Measurements from ENCODE around the gene PRELID3B. TPM values are rescaled to one million over a fixed set of nuclear protein-coding genes. Genes with fewer than 3 reads are reported as not detected.

Gene PRELID3B
- total RNA-seq, result 10 to 100 TPM; 19.2 to 34.5 (median 23.1) TPM

DNA sequence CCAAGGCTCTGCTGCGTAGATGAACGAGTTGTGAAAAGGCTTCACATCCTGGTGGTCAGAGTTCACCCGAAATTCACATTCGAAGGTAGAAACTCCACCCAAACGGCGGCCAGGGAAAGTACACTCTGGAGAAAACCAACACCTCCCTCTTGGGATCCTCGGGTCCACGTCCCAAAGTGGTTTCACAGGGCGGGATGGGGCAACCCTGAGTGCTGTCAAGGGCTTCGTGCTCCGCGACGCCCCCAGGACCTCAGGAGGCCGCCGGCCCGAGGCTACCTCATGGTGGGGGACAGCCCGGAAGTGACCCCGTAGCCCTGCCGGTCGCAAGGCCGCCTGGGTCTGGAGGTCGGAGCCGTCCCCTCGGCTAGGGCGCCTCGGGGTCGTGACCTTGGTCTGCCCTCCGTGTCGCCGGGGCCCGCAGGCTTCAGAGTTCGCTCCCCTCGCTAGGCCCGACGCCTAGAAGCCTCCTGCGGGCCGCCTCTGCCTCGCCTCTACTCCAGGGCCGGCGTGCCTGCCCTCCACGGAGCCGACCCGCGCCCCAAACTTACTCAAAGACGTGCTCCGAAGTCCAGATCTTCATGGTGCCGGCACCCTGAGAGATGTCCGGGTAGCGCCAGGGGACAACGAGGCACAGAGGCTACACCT, at the start of gene PRELID3B:
PRELID3B (minus strand) TSS at position 636 of the 645 bp plus-strand sequence; CDS start at position 580, 56 bp downstream.
- peaks cover 0 to 15% (median 0%) of the 10 kb centered on the region in 3 donors for H3K36me3 ChIP-seq
- TF ChIP-seq EP300 (IDR thresholded peaks at IDR 0.05) (peak in 1 of 2 donors; percentile 51), POLR2A (IDR thresholded peaks at IDR 0.05) (no peak)
- TF ChIP-seq, protein P1, sequence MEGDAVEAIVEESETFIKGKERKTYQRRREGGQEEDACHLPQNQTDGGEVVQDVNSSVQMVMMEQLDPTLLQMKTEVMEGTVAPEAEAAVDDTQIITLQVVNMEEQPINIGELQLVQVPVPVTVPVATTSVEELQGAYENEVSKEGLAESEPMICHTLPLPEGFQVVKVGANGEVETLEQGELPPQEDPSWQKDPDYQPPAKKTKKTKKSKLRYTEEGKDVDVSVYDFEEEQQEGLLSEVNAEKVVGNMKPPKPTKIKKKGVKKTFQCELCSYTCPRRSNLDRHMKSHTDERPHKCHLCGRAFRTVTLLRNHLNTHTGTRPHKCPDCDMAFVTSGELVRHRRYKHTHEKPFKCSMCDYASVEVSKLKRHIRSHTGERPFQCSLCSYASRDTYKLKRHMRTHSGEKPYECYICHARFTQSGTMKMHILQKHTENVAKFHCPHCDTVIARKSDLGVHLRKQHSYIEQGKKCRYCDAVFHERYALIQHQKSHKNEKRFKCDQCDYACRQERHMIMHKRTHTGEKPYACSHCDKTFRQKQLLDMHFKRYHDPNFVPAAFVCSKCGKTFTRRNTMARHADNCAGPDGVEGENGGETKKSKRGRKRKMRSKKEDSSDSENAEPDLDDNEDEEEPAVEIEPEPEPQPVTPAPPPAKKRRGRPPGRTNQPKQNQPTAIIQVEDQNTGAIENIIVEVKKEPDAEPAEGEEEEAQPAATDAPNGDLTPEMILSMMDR (IDR thresholded peaks at IDR 0.05), result no peak
- DNase-seq (ENCODE audit: low spot score in 2 of 2), result peak in 1 of 2 donors; percentile 7
- H3K27me3 ChIP-seq, result no peaks in the 10 kb centered on the region
- no peaks in the 10 kb centered on the region for H3K9me3 ChIP-seq
- peak within 1 kb of the TSS; percentile 68 to 100 (median 93) for H3K4me3 ChIP-seq
- peak within 1 kb of the TSS; percentile 58 to 93 (median 87) for H3K27ac ChIP-seq
- WGBS, 2 donors, result 1 to 10% methylated on average over 18 to 32 of the region's 50 CpGs
- peaks cover 2 to 47% (median 16%) of the 10 kb centered on the region in 4 donors for H3K4me1 ChIP-seq

DNA sequence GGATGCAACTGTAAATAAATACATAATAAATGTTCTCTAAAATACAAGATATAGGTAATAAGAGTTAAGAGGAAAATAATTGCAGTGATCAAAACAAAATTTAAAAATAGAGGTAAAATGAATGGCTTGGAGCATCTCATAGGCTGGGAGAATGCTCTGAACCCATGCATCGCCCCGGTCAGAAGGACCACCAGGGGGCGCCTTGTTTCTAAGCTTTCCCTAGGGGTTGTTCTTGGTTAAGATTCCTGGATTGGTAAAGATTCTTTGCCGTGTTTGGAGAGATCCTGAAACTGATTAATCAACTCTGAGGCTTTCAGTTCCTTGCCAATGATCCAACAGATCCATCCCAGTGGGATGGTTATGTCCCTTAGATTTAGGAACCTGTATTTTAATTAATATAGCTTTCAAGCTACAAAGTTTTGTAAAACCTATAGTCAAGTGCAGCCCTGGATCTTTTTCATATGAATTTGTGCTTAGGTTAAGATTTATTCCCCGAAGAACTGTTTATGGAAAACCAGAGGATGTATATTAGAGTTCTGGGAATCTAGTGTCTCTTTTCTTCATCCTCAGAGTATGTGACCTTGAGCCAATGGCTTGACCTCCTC, 45.3 kb upstream of the PRELID3B start:
- WGBS, 2 donors, result 9 to 17% methylated on average over 5 of the region's 5 CpGs
- Histone ChIP-seq H3K4me3 (no peak overlapping the region), H3K4me1 (peaks cover 0 to 12% (median 0%) of the 10 kb centered on the region in 4 donors), H3K27me3 (no peaks in the 10 kb centered on the region), H3K36me3 (no peaks in the 10 kb centered on the region), H3K9me3 (no peaks in the 10 kb centered on the region), H3K27ac (no peak overlapping the region)
- peak; percentile 72 to 85 for DNase-seq (ENCODE audit: low spot score in 2 of 2)
- no peak for TF ChIP-seq POLR2A (IDR thresholded peaks at IDR 0.05)
- TF ChIP-seq EP300 (IDR thresholded peaks at IDR 0.05), result peak in 1 of 2 donors; percentile 29
- TF ChIP-seq, protein P1 (IDR thresholded peaks at IDR 0.05), result peak; percentile 60 to 92 (median 82)

DNA sequence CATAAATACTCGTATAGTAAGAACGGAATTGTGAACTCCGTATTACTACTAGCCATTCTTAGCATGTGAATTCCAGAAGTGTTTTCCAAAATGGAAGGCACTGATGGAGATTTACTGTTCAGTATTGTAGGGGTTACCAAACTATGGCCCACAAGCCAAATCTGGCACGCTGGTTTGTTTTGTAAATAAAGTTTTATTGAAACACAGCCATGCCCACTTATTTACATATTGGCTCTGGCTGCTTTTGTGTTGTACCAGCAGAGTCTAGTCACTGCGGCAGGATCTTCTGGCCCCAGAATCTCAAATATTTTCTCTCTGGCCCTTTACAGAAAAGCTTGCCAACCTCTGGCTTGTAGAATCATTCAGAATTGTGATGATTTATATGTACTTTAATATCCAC, 44.3 kb upstream of the PRELID3B start:
- Histone ChIP-seq H3K9me3 (no peaks in the 10 kb centered on the region), H3K4me1 (peaks cover 0 to 12% (median 0%) of the 10 kb centered on the region in 4 donors), H3K36me3 (no peaks in the 10 kb centered on the region), H3K4me3 (no peak overlapping the region), H3K27me3 (no peaks in the 10 kb centered on the region), H3K27ac (no peak overlapping the region)
- WGBS, 2 donors, result 86 to 87% methylated on average over 5 of the region's 5 CpGs
- no peak for DNase-seq (ENCODE audit: low spot score in 2 of 2)
- TF ChIP-seq POLR2A (IDR thresholded peaks at IDR 0.05) (no peak), EP300 (IDR thresholded peaks at IDR 0.05) (no peak)
- TF ChIP-seq, protein P1 (IDR thresholded peaks at IDR 0.05), result no peak

DNA sequence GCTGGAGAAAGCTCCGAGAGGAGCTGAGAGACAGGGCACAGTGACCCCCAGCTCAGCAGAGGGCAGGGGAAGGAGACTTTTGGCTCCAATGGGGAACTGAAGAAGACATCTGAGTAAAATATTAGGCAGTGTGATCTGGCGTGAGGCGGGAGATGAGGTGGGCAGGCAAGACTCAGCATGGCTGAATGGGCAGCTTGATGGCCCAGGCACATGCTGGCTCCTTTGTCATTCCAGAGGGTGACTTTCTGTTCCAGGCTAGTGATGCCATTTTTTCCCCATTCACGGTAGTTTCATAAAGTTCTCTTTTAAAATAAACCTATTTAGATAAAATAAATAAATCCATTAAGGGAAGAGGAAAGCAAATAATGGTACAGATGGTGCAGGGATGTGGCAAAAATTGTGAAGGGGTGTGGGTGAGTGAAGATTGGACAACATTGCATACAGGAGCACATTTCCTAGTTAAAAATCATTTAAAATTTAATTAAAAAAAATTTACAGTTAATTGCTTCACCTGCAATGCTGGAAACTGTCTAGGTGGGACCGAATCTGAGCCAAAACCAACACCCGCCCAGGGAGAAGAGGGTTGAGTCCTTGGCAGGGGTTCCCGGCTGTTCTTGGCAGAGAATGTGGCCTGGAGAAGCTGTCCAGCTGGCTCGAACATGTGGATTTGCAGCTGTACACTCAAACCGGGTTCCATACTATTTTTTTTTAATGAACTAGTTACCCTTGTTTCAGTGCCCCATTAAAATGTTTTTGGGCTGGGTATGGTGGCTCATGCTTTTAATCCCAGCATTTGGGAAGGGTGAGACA, 41.7 kb upstream of the PRELID3B start:
- H3K27me3 ChIP-seq, result no peaks in the 10 kb centered on the region
- TF ChIP-seq POLR2A (IDR thresholded peaks at IDR 0.05) (no peak), EP300 (IDR thresholded peaks at IDR 0.05) (no peak)
- TF ChIP-seq, protein P1 (IDR thresholded peaks at IDR 0.05), result no peak
- peaks cover 0 to 12% (median 0%) of the 10 kb centered on the region in 4 donors for H3K4me1 ChIP-seq
- H3K9me3 ChIP-seq, result no peaks in the 10 kb centered on the region
- no peak overlapping the region for H3K4me3 ChIP-seq
- H3K36me3 ChIP-seq, result no peaks in the 10 kb centered on the region
- H3K27ac ChIP-seq, result no peak overlapping the region
- DNase-seq (ENCODE audit: low spot score in 2 of 2), result no peak
- 55 to 57% methylated on average over 9 of the region's 9 CpGs for WGBS, 2 donors
